ENCODE results near the gene FETUB. TPM values are rescaled to one million over a fixed set of nuclear protein-coding genes. Genes with fewer than 3 reads are reported as not detected.
"Not testable (repeated sequence)": the region's sequence is repeated elsewhere in the genome, so short reads cannot be mapped to it uniquely, and the experiment has no call there.

FETUB gene
- total RNA-seq, 2 experiments from 2014 or later = not detected

DNA sequence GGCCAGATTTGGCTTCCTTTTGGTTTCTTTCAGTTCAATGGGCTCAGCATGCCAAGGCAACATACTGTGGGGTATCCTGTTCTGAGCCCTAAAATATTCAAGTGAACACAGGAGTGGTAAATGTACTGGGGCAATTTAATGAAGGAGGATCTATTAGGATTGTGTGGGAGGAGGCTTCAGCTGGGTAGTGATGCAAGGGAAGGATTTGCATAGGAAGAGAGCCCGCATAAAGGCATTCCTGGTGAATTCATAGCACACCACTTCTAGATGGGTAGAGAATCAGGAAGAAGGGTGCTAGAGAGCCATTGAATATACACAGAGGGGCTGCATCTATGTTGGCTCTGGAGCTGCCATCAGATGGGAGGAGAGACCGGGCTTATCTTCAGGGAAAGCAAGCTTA is 56.3 kb downstream of the FETUB start:
- ChIA-PET POLR2A (no interaction called here), CTCF (ENCODE audit: unreplicated experiment) (no interaction called here)
- Histone ChIP-seq H3K27ac (ENCODE audit: low read depth, low read length, poor library complexity, severe bottlenecking) (no peak overlapping the region), H2AFZ (ENCODE audit: low read length) (no peak overlapping the region), H3K4me2 (ENCODE audit: low read length) (no peak overlapping the region), H3K4me1 (ENCODE audit: insufficient read depth, low read length, poor library complexity, severe bottlenecking) (no peaks in the 10 kb centered on the region), H3K36me3 (ENCODE audit: insufficient read depth, low read length) (no peaks in the 10 kb centered on the region), H3K9me3 (ENCODE audit: low read length) (no peaks in the 10 kb centered on the region), H3K9me2 (ENCODE audit: insufficient read depth, low read length) (no peaks in the 10 kb centered on the region), H3K79me2 (ENCODE audit: insufficient read depth, low read depth, low read length) (no peaks in the 10 kb centered on the region), H3K4me3 (ENCODE audit: low read depth, low read length, poor library complexity, severe bottlenecking) (no peak overlapping the region), H4K20me1 (ENCODE audit: insufficient read depth, low read length) (no peaks in the 10 kb centered on the region)
- no peak for DNase-seq (ENCODE audit: low spot score)
- intact Hi-C loops (cut with micrococcal nuclease; ENCODE audit: unreplicated experiment) = no loop called here
- no TSS peak for BruUV-seq (replicated peaks)
- no peak for TF ChIP-seq EZH2phosphoT487 (IDR thresholded peaks at IDR 0.05; ENCODE audit: borderline replicate concordance, low read depth, low read length)

DNA sequence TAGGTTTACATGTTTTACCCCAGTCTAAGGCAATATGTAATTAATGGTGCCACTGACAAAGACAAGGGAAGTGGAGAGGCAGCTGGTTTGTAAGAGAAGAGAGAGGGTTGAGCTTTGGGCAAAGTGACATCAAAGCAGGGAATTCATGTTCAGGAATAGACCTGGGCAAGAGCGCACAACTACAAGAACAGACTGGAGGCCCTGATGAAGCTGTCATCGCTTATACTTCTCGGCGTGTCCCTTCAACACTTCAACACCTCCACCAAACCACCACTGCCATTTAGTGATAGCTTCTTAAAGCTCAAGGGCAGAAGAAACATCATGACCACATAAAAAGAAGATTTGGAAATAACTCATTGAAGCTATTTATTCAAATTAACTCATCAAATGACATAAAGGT is 57.3 kb downstream of the FETUB start:
- no peak overlapping the region for H3K27ac ChIP-seq (ENCODE audit: low read depth, low read length, poor library complexity, severe bottlenecking)
- H3K4me2 ChIP-seq (ENCODE audit: low read length) = no peak overlapping the region
- intact Hi-C loops (cut with micrococcal nuclease; ENCODE audit: unreplicated experiment) = no loop called here
- no peak overlapping the region for H2AFZ ChIP-seq (ENCODE audit: low read length)
- H3K4me3 ChIP-seq (ENCODE audit: low read depth, low read length, poor library complexity, severe bottlenecking) = no peak overlapping the region
- no peaks in the 10 kb centered on the region for H4K20me1 ChIP-seq (ENCODE audit: insufficient read depth, low read length)
- BruUV-seq (replicated peaks) = no TSS peak
- H3K9me3 ChIP-seq (ENCODE audit: low read length) = no peaks in the 10 kb centered on the region
- H3K9me2 ChIP-seq (ENCODE audit: insufficient read depth, low read length) = no peaks in the 10 kb centered on the region
- no peaks in the 10 kb centered on the region for H3K4me1 ChIP-seq (ENCODE audit: insufficient read depth, low read length, poor library complexity, severe bottlenecking)
- H3K79me2 ChIP-seq (ENCODE audit: insufficient read depth, low read depth, low read length) = no peaks in the 10 kb centered on the region
- ChIA-PET CTCF (ENCODE audit: unreplicated experiment) (no interaction called here), POLR2A (interaction anchor here (0.5 kb wide), 1 partner anchor 217 kb away, joined by 4 read pairs; no protein-coding TSS in a partner anchor)
- no peaks in the 10 kb centered on the region for H3K36me3 ChIP-seq (ENCODE audit: insufficient read depth, low read length)
- DNase-seq (ENCODE audit: low spot score) = no peak
- TF ChIP-seq, protein P1, sequence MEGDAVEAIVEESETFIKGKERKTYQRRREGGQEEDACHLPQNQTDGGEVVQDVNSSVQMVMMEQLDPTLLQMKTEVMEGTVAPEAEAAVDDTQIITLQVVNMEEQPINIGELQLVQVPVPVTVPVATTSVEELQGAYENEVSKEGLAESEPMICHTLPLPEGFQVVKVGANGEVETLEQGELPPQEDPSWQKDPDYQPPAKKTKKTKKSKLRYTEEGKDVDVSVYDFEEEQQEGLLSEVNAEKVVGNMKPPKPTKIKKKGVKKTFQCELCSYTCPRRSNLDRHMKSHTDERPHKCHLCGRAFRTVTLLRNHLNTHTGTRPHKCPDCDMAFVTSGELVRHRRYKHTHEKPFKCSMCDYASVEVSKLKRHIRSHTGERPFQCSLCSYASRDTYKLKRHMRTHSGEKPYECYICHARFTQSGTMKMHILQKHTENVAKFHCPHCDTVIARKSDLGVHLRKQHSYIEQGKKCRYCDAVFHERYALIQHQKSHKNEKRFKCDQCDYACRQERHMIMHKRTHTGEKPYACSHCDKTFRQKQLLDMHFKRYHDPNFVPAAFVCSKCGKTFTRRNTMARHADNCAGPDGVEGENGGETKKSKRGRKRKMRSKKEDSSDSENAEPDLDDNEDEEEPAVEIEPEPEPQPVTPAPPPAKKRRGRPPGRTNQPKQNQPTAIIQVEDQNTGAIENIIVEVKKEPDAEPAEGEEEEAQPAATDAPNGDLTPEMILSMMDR (conservative IDR thresholded peaks at IDR 0.05; ENCODE audit: low read length) = no peak
- no peak for TF ChIP-seq EZH2phosphoT487 (IDR thresholded peaks at IDR 0.05; ENCODE audit: borderline replicate concordance, low read depth, low read length)

DNA sequence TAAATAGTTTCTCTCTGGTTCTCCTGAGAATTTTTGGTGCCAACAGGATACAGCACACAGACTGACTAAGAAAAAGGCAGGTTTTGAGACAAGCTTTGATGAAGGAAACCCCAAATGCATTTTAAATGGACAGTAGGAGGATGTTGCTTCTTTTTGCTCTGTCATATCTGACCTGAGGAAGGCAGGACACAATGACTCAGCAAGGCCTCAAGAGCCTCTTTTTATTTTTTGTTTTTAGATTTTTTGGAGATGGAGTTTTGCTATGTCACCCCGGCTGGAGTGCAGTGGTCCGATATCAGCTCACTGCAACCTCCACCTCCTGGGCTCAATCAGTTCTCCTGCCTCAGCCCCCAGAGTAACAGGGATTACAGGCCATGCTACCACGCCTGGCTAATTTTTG is 60.1 kb downstream of the FETUB start:
- no peak overlapping the region for H3K4me3 ChIP-seq (ENCODE audit: low read depth, low read length, poor library complexity, severe bottlenecking)
- H3K4me2 ChIP-seq (ENCODE audit: low read length) = no peak overlapping the region
- no peak for DNase-seq (ENCODE audit: low spot score)
- TF ChIP-seq EZH2phosphoT487 (IDR thresholded peaks at IDR 0.05; ENCODE audit: borderline replicate concordance, low read depth, low read length) = no peak
- TF ChIP-seq, protein P1 (conservative IDR thresholded peaks at IDR 0.05; ENCODE audit: low read length) = no peak
- no peak overlapping the region for H2AFZ ChIP-seq (ENCODE audit: low read length)
- H3K9me3 ChIP-seq (ENCODE audit: low read length) = no peaks in the 10 kb centered on the region
- intact Hi-C loops (cut with micrococcal nuclease; ENCODE audit: unreplicated experiment) = no loop called here
- H3K27ac ChIP-seq (ENCODE audit: low read depth, low read length, poor library complexity, severe bottlenecking) = no peak overlapping the region
- H4K20me1 ChIP-seq (ENCODE audit: insufficient read depth, low read length) = no peaks in the 10 kb centered on the region
- ChIA-PET CTCF (ENCODE audit: unreplicated experiment) (no interaction called here), POLR2A (no interaction called here)
- no peaks in the 10 kb centered on the region for H3K36me3 ChIP-seq (ENCODE audit: insufficient read depth, low read length)
- no peaks in the 10 kb centered on the region for H3K79me2 ChIP-seq (ENCODE audit: insufficient read depth, low read depth, low read length)
- no peaks in the 10 kb centered on the region for H3K9me2 ChIP-seq (ENCODE audit: insufficient read depth, low read length)
- no TSS peak for BruUV-seq (replicated peaks)
- H3K4me1 ChIP-seq (ENCODE audit: insufficient read depth, low read length, poor library complexity, severe bottlenecking) = no peaks in the 10 kb centered on the region

DNA sequence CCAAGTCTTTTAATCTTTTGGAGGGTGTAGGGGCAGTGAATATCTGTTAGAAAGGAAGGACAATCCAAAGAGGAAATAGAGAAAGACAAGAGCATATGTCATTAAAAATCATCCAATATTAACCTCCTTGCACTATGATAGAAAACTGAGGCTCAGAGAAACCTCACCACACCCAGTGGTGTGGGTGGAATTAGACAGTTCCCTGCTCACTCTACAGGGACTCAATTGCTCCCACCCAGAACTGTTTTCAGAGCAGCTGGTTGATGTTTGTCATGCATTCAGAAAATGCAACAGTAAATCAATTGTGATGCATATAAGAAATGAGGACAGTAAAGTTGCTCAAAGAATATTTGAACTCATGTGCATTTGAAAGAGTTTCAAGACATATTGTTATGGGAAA is 62.3 kb downstream of the FETUB start:
- H3K79me2 ChIP-seq (ENCODE audit: insufficient read depth, low read depth, low read length); DNase-seq (ENCODE audit: low spot score); BruUV-seq (replicated peaks); intact Hi-C loops (cut with micrococcal nuclease; ENCODE audit: unreplicated experiment); H3K4me1 ChIP-seq (ENCODE audit: insufficient read depth, low read length, poor library complexity, severe bottlenecking); H2AFZ ChIP-seq (ENCODE audit: low read length); H3K4me3 ChIP-seq (ENCODE audit: low read depth, low read length, poor library complexity, severe bottlenecking); POLR2A ChIA-PET; H3K27ac ChIP-seq (ENCODE audit: low read depth, low read length, poor library complexity, severe bottlenecking); H3K4me2 ChIP-seq (ENCODE audit: low read length); CTCF ChIA-PET (ENCODE audit: unreplicated experiment); H3K9me2 ChIP-seq (ENCODE audit: insufficient read depth, low read length); H3K9me3 ChIP-seq (ENCODE audit: low read length); H3K36me3 ChIP-seq (ENCODE audit: insufficient read depth, low read length); H4K20me1 ChIP-seq (ENCODE audit: insufficient read depth, low read length): not testable (repeated sequence)

Measured in OCI-LY7 (cell line).